ENCODE results near the gene DBF4B.
"Not testable (repeated sequence)": the region's sequence is repeated elsewhere in the genome, so short reads cannot be mapped to it uniquely, and the experiment has no call there.

Gene DBF4B

DNA sequence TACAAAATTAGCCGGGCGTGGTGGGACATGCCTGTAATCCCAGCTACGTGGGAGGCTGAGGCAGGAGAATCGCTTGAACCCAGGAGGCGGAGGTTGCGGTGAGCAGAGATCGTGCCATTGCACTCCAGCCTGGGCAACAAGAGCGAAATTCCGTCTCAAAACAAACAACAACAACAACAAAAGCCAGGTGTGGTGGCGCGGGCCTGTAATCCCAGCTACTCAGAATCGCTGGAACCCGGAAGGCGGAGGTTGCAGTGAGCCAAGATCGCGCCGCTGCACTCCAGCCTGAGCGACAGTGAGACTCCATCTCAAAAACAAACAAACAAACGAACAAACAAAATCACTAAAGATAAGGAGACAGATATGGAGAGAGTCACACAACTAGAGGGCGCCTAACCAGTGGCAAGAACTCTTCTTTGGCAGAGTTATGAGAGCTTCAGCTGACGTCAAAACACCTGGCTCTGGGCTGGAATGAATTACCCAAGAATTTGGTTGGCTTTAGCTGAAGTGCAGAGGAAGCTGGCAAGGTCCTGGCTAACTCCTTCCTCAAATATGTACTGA is 17.6 kb upstream of the DBF4B start:
- TF ChIP-seq, protein P1, sequence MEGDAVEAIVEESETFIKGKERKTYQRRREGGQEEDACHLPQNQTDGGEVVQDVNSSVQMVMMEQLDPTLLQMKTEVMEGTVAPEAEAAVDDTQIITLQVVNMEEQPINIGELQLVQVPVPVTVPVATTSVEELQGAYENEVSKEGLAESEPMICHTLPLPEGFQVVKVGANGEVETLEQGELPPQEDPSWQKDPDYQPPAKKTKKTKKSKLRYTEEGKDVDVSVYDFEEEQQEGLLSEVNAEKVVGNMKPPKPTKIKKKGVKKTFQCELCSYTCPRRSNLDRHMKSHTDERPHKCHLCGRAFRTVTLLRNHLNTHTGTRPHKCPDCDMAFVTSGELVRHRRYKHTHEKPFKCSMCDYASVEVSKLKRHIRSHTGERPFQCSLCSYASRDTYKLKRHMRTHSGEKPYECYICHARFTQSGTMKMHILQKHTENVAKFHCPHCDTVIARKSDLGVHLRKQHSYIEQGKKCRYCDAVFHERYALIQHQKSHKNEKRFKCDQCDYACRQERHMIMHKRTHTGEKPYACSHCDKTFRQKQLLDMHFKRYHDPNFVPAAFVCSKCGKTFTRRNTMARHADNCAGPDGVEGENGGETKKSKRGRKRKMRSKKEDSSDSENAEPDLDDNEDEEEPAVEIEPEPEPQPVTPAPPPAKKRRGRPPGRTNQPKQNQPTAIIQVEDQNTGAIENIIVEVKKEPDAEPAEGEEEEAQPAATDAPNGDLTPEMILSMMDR (IDR thresholded peaks at IDR 0.05; ENCODE audit: low read depth, low read length, missing control alignments) = peak; percentile 25
- H3K4me3 ChIP-seq (replicated peaks; ENCODE audit: low read depth, low read length); DNase-seq (ENCODE audit: extremely low read depth, low read depth): not testable (repeated sequence)

DNA sequence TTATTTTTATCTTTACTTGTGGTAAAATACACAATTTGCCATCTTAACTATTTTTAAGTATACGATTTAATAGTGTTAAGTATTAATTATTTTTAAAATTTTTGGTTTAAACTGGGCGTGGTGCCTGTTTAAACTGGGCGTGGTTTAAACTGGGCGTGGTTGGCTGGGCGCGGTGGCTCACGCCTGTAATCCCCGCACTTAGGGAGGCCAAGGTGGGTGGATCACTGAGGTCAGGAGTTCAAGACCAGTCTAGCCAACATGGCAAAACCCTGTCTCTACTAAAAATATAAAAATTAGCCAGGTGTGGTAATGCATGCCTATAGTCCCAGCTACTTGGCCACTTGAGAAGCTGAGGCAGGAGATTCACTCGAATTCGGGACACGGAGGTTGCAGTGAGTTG is 14.9 kb upstream of the DBF4B start:
- TF ChIP-seq, protein P1 (IDR thresholded peaks at IDR 0.05; ENCODE audit: low read depth, low read length, missing control alignments) = no peak
- no peak overlapping the region for H3K4me3 ChIP-seq (replicated peaks; ENCODE audit: low read depth, low read length)
- no peak for DNase-seq (ENCODE audit: extremely low read depth, low read depth)

DNA sequence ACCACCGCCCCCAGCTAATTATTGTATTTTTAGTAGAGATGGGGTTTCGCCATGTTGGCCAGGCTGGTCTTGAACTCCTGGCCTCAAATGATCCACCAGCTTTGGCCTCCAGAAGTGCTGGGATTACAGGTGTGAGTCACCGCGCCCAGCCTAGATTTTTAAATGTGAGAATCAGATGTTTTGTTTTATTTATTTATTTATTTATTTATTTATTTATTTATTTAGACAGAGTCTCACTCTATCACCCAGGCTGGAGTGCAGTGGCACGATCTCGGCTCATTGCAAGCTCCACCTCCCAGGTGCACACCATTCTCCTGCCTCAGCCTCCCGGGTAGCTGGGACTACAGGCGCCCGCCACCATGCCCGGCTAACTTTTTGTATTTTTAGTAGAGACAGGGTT is 8.2 kb upstream of the DBF4B start:
- not testable (repeated sequence) for DNase-seq (ENCODE audit: extremely low read depth, low read depth); H3K4me3 ChIP-seq (replicated peaks; ENCODE audit: low read depth, low read length)

DNA sequence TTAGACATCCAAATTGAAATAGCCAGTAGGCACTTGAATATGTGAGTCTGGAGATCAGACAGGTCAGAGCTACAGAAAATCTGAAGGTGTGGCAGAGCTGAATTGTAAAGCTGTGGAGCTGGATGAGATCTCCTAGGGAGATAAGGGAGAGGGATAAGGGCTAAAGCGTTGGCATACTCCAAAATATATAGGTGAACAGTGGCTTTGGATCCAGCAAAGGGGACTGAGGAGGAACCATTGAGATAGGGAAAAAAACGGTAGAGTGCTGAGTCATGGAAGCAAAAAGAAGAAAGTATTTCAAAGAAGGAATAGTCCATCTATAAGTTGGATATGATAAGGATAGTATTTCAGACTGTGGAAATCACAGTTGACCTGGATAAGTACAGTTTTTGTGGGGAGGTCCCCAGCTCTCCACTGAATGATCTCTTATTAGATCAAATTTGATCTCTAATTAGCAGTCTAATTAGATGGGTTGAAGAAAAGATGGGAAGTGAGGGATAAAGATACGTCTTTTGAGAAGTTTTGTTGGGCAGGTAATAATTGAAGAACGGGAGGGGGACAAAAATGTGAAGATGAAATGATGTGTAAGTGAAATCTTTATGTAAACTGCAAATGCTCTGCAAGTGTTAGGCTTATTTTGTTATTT is 587 bp upstream of the DBF4B start:
- peak overlapping the region; percentile 72 for H3K4me3 ChIP-seq (replicated peaks; ENCODE audit: low read depth, low read length)
- TF ChIP-seq, protein P1 (IDR thresholded peaks at IDR 0.05; ENCODE audit: low read depth, low read length, missing control alignments) = no peak
- DNase-seq (ENCODE audit: extremely low read depth, low read depth) = no peak

DNA sequence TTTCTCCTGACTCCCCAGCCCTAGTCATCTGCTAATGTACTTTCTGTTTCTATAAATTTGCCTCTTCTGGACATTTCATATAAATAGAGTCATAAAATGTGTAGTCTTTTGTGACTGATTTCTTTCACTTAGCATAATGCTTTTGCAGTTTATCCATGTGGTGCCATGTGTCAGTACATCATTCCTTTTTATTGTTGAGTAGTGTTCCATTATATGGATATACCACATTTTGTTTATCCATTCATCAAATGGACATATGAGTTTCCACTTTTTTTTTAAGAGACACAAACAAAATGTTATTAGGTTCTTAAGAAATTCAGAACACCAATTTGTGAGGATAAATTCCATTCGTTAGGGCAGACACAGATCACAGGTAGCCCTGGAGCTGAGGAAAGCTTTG is 11.0 kb downstream of the DBF4B start:
- TF ChIP-seq, protein P1 (IDR thresholded peaks at IDR 0.05; ENCODE audit: low read depth, low read length, missing control alignments) = no peak

DNA sequence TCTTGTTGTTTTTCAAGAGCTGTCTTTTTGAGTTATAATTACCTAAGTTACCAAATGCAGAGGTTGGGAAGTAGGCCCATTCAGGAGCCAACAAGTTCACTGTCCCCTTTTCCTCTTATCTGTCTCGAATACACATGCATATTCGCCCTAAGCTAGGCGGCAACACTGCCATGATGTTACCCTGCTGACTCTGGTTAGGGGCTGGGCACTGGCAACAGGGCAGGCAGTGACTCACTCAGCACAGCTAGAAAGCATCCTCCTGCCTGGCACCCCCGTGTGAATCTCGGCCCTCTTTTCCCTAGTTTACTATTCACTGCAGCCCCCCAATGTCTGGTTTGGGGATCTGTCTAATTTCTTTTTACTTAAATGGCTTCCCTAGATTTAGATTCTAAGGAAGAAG is 13.8 kb downstream of the DBF4B start:
- DNase-seq (ENCODE audit: extremely low read depth, low read depth) = no peak
- H3K4me3 ChIP-seq (replicated peaks; ENCODE audit: low read depth, low read length) = no peak overlapping the region
- TF ChIP-seq, protein P1 (IDR thresholded peaks at IDR 0.05; ENCODE audit: low read depth, low read length, missing control alignments) = no peak

More for the DNA sequence above, 11.0 kb downstream of the DBF4B start:
- H3K4me3 ChIP-seq (replicated peaks; ENCODE audit: low read depth, low read length) = no peak overlapping the region
- no peak for DNase-seq (ENCODE audit: extremely low read depth, low read depth)

DNA sequence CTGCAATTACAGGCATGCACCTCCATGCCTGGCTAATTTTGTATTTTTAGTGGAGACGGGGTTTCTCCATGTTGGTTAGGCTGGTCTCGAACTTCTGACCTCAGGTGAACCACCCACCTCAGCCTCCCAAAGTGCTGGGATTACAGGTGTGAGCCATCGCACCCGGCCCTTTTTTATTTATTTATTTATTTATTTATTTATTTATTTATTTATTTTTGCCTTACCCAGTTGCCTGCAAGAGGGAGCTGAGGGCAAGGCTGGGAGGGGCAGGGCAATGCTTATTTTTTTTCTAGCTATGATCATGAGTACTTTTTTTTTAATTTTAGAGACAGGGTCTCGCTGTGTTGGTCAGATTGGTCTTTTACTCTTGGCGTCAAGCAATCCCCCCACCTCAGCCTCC is 17.7 kb downstream of the DBF4B start:
- not testable (repeated sequence) for DNase-seq (ENCODE audit: extremely low read depth, low read depth); H3K4me3 ChIP-seq (replicated peaks; ENCODE audit: low read depth, low read length)

DNA sequence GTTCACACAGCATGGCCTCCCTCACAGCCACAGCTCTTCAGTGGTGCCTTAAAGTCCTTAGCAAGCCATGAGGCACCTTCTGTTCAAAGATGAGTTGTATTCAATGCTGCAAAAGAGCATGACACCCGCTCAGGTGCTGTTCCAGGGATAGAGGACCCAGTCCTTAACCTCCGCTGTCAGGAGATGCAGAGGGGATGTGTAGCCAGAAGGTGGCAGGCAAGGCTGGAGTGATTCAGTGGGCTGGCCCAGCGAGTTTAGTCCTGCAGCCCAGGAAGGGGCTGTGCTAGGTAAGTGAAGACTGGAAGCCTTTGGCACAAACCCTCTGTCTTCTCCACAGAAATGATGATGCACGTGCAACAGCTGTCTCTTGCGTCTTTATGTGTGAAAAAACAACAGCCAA is 25.3 kb downstream of the DBF4B start:
- TF ChIP-seq, protein P1 (IDR thresholded peaks at IDR 0.05; ENCODE audit: low read depth, low read length, missing control alignments) = peak; percentile 27
- no peak overlapping the region for H3K4me3 ChIP-seq (replicated peaks; ENCODE audit: low read depth, low read length)
- DNase-seq (ENCODE audit: extremely low read depth, low read depth) = no peak

Data from HFF-Myc (cell line).